DMS53 treated with DMSO at 0.1 percent for 48 hours (cell line): ENCODE results near the gene NT5DC2.

Source experiments
- DNase-seq: peaks from one replicate; lab custom pipeline; 2025; ENCODE audit not compliant: unreplicated experiment; lab: John Stamatoyannopoulos, UW

Gene NT5DC2

GRCh38 chr3:52533623-52534280 is at the start of gene NT5DC2:
NT5DC2 (minus strand) TSS chr3:52533857; CDS start chr3:52533737, 120 bp downstream.
- peak; percentile 1 for DNase-seq

GRCh38 chr3:52574056-52574965 is 40.7 kb upstream of the NT5DC2 start:
- DNase-seq: no peak

- DNase-seq: no peak
Observed at GRCh38 chr3:52572221-52572620, 38.6 kb upstream of the NT5DC2 start.

GRCh38 chr3:52570076-52570475 is 36.4 kb upstream of the NT5DC2 start:
- no peak for DNase-seq

DNA sequence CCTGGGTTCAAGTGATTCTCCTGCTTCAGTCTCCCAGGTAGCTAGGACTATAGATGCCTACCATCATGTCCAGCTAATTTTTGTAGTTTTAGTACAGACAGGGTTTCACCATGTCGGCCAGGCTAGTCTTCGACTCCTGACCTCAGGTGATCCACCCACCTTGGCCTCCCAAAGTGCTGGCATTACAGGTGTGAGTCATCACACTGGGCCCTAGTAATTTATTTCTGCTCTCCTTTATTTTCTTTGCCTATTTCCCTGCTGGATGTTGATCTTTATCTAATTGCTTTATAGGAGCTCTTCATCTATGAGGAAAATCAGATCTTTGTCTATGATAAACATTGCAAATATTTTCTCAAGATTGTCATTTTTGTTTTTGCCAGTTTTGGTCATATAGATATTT is 34.4 kb upstream of the NT5DC2 start:
- DNase-seq: no peak

GRCh38 chr3:52563984-52564383 is 30.3 kb upstream of the NT5DC2 start:
- no peak for DNase-seq

GRCh38 chr3:52561028-52561747 is 27.5 kb upstream of the NT5DC2 start:
- DNase-seq: no peak

- DNase-seq: no peak
Observed at GRCh38 chr3:52558436-52558835, 24.8 kb upstream of the NT5DC2 start.

DNA sequence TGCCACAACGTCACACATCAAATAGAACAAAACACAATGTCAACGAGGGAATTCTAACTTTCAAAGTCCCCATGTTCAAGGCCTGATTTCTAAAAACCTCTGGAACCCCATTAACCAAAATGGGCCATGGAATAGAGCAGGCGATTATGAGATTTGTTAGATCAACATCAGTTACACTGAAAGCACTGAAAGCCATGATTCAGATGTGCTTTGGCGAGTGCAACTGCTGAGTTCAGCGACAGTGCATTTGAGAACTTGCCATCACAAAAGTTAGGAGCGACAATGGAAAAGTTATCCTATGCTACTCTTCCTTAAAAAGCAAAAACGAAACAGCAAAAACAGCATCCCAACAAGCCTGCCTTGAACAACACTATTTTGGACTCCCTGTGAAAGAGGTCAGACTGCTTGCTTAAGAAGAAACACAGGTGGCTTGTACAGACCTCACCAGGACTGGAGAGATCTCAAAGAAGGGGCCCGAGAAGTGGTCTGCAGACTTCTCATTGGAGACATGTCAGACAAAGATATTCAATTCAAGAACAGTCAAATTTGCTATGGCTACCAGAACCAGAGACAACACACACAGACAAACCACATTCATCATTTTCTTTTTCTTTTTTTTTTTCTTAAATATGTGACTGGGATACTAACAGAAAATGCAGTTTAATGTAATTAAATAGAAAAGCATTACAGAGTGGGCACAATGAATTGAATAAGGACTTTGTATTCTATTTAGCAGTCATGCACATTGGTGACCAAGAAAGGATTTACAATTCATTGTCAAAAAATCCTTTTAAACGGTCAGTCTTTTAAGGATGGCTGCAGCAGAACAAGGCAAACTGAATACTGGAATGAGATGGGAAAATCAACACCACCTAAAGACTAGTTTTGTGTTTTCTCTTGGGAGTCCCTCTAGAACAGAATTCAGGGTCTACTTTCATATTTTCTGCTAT is 23.6 kb upstream of the NT5DC2 start:
- DNase-seq: no peak

DNA sequence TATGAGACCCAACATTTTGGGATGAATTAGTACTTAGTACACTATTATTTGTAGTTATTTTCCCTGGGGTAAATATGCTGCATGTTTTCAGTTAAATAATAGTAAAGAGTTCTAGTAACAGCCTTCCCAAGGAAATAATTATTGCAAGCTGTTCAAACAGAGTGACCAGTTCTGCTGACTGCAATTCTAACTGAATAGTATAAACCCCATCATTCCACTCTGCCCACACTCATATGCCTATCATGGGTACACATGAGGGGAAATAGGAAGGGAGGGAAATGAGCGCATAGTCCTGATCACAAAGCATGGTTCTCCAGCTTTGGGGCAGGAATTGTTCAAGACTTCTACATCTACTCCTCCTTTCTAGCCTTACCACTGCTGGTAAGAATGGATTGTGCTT is 21.4 kb upstream of the NT5DC2 start:
- DNase-seq: no peak

GRCh38 chr3:52554026-52554755 is 20.5 kb upstream of the NT5DC2 start:
- DNase-seq: no peak

GRCh38 chr3:52552089-52552488 is 18.4 kb upstream of the NT5DC2 start:
- no peak for DNase-seq

GRCh38 chr3:52551118-52551517 is 17.5 kb upstream of the NT5DC2 start:
- DNase-seq: no peak

DNA sequence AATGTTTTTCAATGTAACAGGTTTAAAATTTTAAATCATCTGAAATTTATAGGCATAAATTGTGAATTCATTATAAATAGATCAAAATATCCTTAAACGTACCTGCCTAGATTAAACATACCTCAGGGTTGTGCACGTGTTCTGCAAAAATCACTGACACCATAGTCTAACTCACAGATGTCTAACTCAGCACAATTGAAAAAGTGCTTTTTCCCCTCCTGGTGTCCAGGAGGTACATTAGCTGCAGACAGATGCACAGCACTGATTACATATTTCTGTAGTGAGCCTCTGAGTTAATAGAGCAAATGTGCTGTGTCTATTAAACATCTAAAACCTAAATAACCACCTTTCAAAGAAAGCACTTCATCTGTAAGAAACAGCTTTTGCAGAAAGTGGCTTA is 13.5 kb upstream of the NT5DC2 start:
- no peak for DNase-seq

DNA sequence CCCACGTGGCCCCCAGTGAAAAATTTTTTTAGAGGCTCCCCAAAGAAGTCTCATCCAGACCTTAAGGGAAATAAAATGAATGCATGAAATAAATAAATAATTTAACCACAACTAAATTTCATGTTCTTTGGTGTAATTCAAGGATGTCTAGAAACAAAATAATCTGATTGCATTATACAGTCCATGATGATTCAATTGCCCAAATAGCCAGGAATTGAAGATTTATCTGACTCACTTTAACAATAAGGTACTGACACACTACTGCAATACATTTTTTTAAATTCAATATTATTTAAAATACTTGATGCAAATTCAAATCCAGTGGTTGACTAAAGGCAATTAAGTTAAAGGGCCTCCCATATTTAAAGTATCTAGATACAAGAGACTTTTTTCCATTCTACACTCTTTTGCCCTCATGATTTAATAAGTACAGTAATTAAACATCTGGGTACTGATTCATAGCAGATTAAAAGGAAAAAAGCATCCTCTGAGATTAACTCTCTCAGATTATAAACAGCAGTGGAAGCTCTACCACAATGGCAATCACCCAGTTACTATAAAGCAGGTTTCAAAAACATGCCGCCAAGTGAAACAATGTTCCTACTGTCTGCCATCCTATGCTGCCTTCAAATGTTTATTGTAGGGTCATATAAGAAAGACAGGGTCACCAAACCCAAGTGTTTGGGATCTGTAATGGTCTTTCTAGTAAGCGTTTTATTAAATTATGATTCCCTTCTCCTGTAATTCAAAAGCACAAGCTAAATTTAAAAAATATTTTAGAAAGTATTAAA is 12.6 kb upstream of the NT5DC2 start:
- no peak for DNase-seq

DNA sequence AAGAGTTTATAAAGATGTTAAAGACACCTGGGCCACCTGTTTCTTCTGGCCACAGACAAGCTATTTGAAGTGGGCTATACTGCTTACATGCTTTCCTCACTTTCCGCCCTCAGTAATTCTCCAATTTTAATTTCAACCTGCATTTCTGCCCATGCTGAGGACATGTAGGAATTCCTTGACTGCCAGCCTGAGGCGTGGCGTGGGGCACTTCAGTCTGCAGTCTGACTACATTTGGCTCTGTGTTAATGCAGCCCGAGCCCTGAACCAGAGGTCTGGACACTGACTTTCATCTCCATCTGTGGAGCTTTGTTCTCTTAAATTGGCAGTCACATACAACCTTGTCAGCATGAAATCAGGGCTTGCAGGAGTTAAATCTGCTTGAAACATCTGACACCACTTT is 11.3 kb upstream of the NT5DC2 start:
- no peak for DNase-seq

GRCh38 chr3:52541050-52541449 is 7.4 kb upstream of the NT5DC2 start:
- no peak for DNase-seq

- DNase-seq: no peak
Observed at GRCh38 chr3:52539010-52539653, 5.5 kb upstream of the NT5DC2 start.
